PC-9 (cell line): Measurements from ENCODE around the gene KIRREL2.

Experiments
- CTCF ChIP-seq: fragments of 200-600 bp; sonication (generic); conservative IDR thresholded peaks from 2 replicates; pipeline ENCODE4 v1.6.1; 2017; ENCODE audit warnings: mixed run types, antibody characterized with exemption, mild to moderate bottlenecking, moderate library complexity
- EZH2 ChIP-seq: fragments of 200-600 bp; sonication (generic); IDR thresholded peaks from 2 replicates; pipeline ENCODE4 v1.8.0; 2017; ENCODE audit warnings: antibody characterized with exemption, low read depth

DNA sequence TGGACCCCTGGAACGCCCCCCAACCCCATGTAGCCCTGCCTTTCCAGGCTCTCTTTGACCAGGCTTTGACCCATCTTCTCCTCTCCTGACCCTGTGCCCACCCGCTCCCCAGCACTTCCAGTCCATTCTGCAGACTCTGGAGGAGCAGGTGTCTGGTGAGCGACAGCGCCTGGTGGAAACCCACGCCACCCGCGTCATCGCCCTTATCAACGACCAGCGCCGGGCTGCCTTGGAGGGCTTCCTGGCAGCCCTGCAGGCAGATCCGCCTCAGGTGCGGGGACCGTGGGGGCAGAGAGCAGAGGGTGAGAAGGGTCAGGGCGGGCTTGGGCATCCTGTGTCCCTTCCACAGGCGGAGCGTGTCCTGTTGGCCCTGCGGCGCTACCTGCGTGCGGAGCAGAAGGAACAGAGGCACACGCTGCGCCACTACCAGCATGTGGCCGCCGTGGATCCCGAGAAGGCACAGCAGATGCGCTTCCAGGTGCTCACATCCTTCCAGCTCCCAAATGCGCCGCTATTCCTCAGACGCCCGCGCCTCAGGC, 17.8 kb downstream of the KIRREL2 start:
- TF ChIP-seq CTCF (no peak), EZH2 (no peak)
